Measurements from ENCODE around the gene DSG3.

The DSG3 gene

DNA sequence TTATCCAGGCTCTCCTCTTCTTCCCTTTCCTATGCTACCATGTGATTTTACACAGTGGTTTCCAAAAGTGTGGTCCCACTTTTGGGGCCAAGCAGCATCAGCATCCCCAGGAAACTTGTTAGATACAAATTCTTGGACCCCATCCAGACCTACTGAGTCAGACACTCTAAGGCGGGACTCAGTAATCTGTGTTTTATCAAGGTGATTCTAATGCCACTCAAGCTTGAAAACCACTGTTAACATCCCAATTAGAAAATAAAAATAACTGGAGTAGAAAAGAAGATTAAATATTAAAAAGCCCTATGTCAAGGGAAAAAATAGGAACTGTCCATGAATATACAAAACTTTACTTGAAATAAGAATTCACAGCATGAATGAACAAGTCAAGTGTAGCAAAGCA lies 61.2 kb downstream of the DSG3 start:
- no peaks in the 10 kb centered on the region for H3K9me2 ChIP-seq (replicated peaks; ENCODE audit: low read depth, low read length)
- no peaks in the 10 kb centered on the region for H3K4me1 ChIP-seq (ENCODE audit: insufficient read depth, low read length, poor library complexity, severe bottlenecking)
- H3K79me2 ChIP-seq (ENCODE audit: insufficient read depth, low read length) = no peaks in the 10 kb centered on the region

DNA sequence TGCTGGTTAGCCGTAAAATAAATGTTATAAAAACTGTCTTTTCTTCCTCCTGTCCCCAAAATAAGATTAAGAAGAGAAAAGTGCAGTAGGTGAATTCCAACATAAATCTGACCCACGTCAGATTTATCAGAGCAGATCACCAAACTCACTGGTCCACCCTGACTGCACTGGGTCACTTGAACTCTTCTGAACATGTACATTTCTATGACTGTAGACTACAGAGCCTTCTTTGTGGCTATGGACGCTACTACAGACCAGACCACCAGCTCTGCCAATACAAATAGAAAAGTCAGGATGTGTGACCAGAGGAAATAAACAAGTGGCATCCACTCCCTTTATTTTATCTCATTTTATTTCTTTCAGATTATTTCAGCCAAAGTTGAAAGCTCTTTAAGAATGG lies 62.0 kb downstream of the DSG3 start:
- H3K36me3 ChIP-seq (ENCODE audit: insufficient read depth, low read length) = no peaks in the 10 kb centered on the region
- no peaks in the 10 kb centered on the region for H3K79me2 ChIP-seq (ENCODE audit: insufficient read depth, low read length)
- no peak overlapping the region for H3K9ac ChIP-seq (ENCODE audit: low read depth, low read length, poor library complexity, severe bottlenecking)
- no peak overlapping the region for H3K4me3 ChIP-seq (ENCODE audit: low read length, poor library complexity, severe bottlenecking)
- H3K27me3 ChIP-seq (ENCODE audit: insufficient read depth, low read length, poor library complexity, severe bottlenecking) = no peaks in the 10 kb centered on the region
- H4K20me1 ChIP-seq (ENCODE audit: insufficient read depth, low read length, poor library complexity, severe bottlenecking) = no peaks in the 10 kb centered on the region
- TF ChIP-seq EZH2phosphoT487 (IDR thresholded peaks at IDR 0.05; ENCODE audit: borderline replicate concordance) = no peak
- TF ChIP-seq, protein P1, sequence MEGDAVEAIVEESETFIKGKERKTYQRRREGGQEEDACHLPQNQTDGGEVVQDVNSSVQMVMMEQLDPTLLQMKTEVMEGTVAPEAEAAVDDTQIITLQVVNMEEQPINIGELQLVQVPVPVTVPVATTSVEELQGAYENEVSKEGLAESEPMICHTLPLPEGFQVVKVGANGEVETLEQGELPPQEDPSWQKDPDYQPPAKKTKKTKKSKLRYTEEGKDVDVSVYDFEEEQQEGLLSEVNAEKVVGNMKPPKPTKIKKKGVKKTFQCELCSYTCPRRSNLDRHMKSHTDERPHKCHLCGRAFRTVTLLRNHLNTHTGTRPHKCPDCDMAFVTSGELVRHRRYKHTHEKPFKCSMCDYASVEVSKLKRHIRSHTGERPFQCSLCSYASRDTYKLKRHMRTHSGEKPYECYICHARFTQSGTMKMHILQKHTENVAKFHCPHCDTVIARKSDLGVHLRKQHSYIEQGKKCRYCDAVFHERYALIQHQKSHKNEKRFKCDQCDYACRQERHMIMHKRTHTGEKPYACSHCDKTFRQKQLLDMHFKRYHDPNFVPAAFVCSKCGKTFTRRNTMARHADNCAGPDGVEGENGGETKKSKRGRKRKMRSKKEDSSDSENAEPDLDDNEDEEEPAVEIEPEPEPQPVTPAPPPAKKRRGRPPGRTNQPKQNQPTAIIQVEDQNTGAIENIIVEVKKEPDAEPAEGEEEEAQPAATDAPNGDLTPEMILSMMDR (conservative IDR thresholded peaks at IDR 0.05; ENCODE audit: low read length) = no peak
- no peaks in the 10 kb centered on the region for H3K9me3 ChIP-seq (ENCODE audit: insufficient read depth, low read depth, low read length)
- no peaks in the 10 kb centered on the region for H3K4me1 ChIP-seq (ENCODE audit: insufficient read depth, low read length, poor library complexity, severe bottlenecking)
- H3K9me2 ChIP-seq (replicated peaks; ENCODE audit: low read depth, low read length) = no peaks in the 10 kb centered on the region
- H2AFZ ChIP-seq (ENCODE audit: low read length) = no peak overlapping the region
- H3K4me2 ChIP-seq (ENCODE audit: low read depth, low read length, poor library complexity, severe bottlenecking) = no peak overlapping the region
- H3F3A ChIP-seq (ENCODE audit: low read depth) = no peaks in the 10 kb centered on the region

More for the DNA sequence above, 61.2 kb downstream of the DSG3 start:
- no peaks in the 10 kb centered on the region for H3K36me3 ChIP-seq (ENCODE audit: insufficient read depth, low read length)
- no peak overlapping the region for H2AFZ ChIP-seq (ENCODE audit: low read length)
- H3K9ac ChIP-seq (ENCODE audit: low read depth, low read length, poor library complexity, severe bottlenecking) = no peak overlapping the region
- no peaks in the 10 kb centered on the region for H3K9me3 ChIP-seq (ENCODE audit: insufficient read depth, low read depth, low read length)
- no peaks in the 10 kb centered on the region for H3F3A ChIP-seq (ENCODE audit: low read depth)
- H4K20me1 ChIP-seq (ENCODE audit: insufficient read depth, low read length, poor library complexity, severe bottlenecking) = no peaks in the 10 kb centered on the region
- H3K4me2 ChIP-seq (ENCODE audit: low read depth, low read length, poor library complexity, severe bottlenecking) = no peak overlapping the region
- H3K4me3 ChIP-seq (ENCODE audit: low read length, poor library complexity, severe bottlenecking) = no peak overlapping the region
- H3K27me3 ChIP-seq (ENCODE audit: insufficient read depth, low read length, poor library complexity, severe bottlenecking) = no peaks in the 10 kb centered on the region
- TF ChIP-seq EZH2phosphoT487 (IDR thresholded peaks at IDR 0.05; ENCODE audit: borderline replicate concordance) = no peak
- TF ChIP-seq, protein P1 (conservative IDR thresholded peaks at IDR 0.05; ENCODE audit: low read length) = no peak

DNA sequence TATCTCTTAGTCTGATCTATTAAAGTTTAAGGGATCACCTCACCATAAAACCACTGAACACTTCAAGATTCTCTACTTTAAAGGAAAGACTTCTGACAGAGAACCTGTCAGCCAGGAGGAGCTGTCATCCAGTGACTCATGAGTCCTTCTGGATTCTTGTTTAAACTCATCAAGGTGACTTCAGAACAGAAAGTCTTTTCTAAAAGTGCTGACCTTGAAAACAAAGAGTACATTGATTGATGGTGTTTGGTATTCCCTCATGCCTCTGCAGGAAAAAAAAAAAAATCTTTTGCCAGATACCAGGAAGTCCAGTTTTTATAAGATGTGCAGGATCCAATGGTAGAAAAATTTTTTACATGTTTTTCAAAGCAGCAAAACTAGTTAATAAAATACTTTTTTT lies 62.8 kb downstream of the DSG3 start:
- no peaks in the 10 kb centered on the region for H3K79me2 ChIP-seq (ENCODE audit: insufficient read depth, low read length)
- H3K4me2 ChIP-seq (ENCODE audit: low read depth, low read length, poor library complexity, severe bottlenecking) = no peak overlapping the region

More for the DNA sequence above, 62.8 kb downstream of the DSG3 start:
- no peaks in the 10 kb centered on the region for H3K9me2 ChIP-seq (replicated peaks; ENCODE audit: low read depth, low read length)
- no peaks in the 10 kb centered on the region for H3K9me3 ChIP-seq (ENCODE audit: insufficient read depth, low read depth, low read length)
- no peaks in the 10 kb centered on the region for H3K27me3 ChIP-seq (ENCODE audit: insufficient read depth, low read length, poor library complexity, severe bottlenecking)
- no peaks in the 10 kb centered on the region for H3K4me1 ChIP-seq (ENCODE audit: insufficient read depth, low read length, poor library complexity, severe bottlenecking)
- H3K36me3 ChIP-seq (ENCODE audit: insufficient read depth, low read length) = no peaks in the 10 kb centered on the region
- H3K9ac ChIP-seq (ENCODE audit: low read depth, low read length, poor library complexity, severe bottlenecking) = no peak overlapping the region
- TF ChIP-seq, protein P1 (conservative IDR thresholded peaks at IDR 0.05; ENCODE audit: low read length) = no peak
- no peak for TF ChIP-seq EZH2phosphoT487 (IDR thresholded peaks at IDR 0.05; ENCODE audit: borderline replicate concordance)
- H4K20me1 ChIP-seq (ENCODE audit: insufficient read depth, low read length, poor library complexity, severe bottlenecking) = no peaks in the 10 kb centered on the region
- H2AFZ ChIP-seq (ENCODE audit: low read length) = no peak overlapping the region
- H3K4me3 ChIP-seq (ENCODE audit: low read length, poor library complexity, severe bottlenecking) = no peak overlapping the region
- H3F3A ChIP-seq (ENCODE audit: low read depth) = no peaks in the 10 kb centered on the region

Data from Loucy (cell line).